NCI-H146 (cell line): Measurements from ENCODE around the gene MYH9.
"Not testable (repeated sequence)": the region's sequence is repeated elsewhere in the genome, so short reads cannot be mapped to it uniquely, and the experiment has no call there.

ENCODE experiments used
- DNase-seq: peaks from one replicate; lab custom pipeline; 2025; lab: John Stamatoyannopoulos, UW

MYH9 gene

DNA sequence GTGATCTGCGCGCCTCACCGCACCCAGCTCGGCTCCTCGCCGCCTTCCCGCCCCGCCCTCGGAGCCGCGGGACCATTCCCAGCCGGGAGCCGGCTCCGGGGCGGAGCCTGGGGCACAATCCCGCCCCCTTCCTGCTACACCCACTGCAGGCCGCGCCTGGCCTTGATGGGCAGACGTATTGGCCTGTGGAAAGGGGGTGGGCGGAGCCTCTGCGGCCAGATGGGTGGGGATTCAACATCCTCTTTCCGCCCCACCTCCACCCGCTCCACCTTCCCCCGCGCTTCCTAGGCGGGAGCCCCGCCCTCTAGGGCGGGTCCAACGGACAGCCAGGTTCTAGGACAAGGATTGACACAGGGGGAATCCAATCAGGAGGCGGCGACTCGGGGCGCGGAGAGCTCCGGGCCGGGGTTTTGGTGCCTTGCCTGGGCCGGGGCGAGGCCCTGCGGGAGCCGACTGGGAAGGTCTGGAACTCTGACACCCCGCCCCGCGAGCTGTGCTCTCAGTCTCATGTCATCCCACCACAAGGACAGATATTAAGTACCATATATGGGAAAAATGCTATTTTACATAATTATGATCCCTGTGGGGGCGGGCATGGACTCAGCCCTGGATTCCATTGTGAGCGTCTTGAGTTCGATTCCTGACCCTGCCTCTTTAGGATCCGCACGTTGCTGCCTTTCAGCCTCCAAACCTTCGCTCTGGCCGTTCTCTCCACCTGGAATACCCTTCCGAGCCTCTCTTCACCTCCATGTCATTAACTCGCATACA lies at the start of gene MYH9:
Gene MYH9, minus strand, starts transcription at position 9 of the 768 bp plus-strand sequence. CDS start 38,731 bp downstream, outside the sequence.
- peak; percentile 98 for DNase-seq

DNA sequence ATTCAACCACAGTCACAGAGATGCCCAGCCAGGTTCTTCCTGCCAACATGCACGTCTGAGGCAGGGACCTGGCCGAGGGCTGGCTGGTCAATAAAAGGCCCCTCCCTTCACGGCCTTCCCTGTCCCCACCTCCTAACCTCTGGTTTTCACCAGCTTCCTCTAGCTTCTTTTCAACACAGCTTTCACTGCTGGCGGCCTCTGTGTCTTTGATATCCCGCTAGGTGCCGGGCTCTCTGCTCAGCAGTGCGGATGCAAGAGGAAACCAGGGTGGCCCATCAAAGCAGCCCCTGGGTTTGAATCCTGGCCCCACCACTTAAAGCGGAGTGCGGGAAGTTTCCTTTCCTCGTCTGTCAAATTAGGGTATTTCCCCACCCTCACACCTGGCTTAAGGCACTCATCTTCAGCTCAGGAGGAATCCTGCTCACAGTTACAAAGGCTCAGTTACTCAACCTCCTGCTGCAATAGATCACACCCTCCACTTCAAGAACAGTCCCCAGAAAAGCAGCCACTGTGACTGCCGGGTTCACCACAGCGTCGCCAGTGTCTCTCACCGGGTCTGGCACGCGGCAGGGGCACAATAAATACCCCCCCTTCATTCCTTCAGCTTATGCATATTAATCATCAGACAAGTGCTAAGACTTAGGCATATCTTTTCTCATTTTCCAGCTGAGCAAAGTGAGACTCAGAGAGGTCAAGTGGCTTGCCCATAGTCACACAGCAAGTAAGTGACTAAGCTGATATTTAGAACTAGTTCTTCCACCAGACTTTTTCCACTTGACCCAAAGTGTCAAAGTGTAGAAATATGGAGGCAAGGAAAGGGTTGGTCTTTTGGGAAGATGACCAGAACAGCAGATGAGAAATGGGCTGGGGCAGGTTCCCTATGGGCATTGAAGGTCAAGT lies 48.0 kb upstream of the MYH9 start:
- DNase-seq, result peak; percentile 43

DNA sequence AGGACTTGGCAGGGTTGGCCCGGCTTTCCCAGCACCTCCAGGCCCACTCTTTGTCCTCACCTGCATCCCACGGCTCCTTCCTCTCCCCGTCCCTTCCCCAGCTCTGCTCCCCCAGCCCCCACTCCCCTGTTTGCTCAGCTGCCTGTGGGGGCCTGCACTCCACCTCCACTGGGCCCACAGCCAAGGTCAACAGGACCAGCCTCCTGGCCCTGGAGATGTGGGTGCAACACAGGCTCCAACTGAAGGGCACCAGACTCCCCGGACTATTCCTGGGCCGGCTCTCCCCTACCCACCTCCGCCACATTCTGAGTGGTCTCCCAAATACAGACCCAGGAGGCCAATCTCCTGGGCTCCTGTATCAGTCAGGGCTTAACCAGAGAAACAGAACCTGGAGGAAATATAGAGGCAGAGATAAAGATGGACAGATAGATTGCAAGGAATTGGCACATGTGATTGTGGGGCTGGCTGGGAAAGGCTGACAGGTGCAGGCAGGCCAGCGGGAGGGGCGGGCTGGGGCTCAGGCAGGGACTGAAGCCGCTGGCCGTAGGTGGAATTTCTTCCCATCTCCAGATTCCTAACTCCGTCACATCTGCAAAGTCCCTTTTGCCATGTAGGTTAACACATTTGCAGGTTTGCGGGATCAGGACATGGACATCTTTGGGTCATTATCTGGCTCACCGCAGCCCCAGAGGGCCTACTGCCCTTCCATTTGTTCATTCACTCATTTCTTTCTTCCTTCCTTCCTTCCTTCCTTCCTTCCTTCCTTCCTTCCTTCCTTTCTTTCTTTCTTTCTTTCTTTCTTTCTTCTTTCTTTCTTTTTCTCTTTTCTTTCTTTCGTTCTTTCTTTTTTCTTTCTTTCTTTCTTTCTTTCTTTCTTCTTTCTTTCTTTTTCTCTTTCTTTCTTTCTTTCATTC lies 45.8 kb upstream of the MYH9 start:
- peak; percentile 94 for DNase-seq

DNA sequence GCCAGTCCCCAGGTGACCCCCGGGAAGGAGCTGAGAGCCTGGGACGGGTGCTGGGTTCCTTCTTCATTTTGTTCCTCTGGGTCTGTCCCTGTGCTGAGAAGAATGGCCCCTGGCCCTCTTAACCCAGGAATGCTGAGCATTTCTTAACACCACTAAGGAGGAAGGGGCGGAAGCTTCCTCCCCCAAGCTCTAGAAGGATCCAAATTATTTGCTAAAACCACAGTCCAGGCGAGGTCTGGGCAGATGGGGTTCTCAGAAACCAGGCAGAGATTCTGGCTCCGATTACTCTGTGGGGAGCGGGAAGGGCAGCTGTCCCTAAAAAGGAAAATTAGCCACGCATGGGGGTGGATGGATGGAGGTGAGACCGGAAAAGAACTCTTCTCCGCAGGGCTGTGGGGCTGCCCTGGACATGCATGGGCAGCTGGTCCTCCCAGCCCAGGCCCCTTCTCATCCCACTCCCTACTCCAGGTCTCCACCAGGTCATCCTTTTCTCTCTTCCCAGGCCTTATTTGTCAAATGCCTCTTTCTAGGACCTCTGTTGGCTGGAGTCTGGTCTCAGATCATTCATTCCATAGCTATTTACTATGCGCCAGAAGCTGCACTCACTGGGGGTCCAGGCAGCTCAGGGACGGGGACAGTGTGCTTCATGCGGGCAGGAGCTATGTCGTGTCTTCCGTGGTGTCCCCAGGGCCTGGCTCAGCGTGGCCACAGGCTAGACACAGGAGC lies 45.0 kb upstream of the MYH9 start:
- peak; percentile 48 for DNase-seq

DNA sequence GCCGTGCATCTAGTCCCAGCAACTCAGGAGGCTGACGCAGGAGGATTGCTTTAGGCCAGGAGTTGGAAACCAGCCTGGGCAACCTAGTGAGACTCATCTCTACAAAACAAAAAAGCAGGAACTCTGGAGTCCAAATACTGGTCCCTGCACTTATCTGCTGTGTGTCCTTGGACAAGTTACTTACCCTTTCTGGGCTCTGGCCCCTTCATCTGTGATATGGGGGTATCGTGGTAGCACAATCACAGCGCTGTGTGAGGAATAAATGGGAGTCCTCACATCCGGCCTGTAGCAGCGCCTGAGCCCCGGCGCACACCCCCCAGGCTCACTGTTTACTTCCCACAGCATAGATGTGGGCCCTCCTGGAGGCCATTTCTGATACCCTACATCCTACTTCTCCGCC lies 44.2 kb upstream of the MYH9 start:
- no peak for DNase-seq

DNA sequence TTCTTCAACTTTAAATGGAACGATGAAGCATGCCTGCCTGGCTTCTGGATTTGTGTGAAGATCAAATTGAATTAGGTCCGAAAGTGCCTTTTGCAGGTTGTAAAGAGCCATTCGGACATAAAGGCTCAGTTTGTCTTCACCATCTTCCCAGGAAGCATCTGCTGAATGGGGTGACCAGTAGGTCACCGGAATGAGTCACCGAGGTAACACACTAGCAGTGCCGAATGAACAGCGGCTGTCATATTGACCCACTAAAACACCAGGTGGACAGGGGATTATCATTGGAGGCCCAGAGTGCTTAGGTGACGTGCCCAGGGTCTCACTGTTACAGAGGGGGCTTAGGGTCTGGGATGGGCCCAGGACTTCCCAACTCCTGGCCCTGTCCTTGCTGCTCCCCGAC lies 43.1 kb upstream of the MYH9 start:
- DNase-seq, result peak; percentile 13

DNA sequence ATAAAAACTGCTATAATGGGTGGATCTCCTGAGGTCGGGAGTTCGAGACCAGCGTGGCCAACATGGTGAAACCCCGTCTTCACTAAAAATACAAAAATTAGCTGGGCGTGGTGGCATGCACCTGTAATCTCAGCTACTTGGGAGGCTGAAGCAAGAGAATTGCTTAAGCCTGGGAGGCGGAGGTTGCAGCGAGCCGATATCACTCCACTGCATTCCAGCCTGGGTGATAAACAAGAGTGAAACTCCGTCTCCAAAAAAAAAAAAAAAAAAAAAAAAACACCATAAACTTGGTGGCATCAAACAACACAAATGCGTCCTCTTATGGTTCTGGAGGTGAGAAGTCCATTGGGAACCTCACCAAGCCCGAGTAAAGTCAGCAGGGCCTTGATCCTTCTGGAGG lies 40.2 kb upstream of the MYH9 start:
- not testable (repeated sequence) for DNase-seq

DNA sequence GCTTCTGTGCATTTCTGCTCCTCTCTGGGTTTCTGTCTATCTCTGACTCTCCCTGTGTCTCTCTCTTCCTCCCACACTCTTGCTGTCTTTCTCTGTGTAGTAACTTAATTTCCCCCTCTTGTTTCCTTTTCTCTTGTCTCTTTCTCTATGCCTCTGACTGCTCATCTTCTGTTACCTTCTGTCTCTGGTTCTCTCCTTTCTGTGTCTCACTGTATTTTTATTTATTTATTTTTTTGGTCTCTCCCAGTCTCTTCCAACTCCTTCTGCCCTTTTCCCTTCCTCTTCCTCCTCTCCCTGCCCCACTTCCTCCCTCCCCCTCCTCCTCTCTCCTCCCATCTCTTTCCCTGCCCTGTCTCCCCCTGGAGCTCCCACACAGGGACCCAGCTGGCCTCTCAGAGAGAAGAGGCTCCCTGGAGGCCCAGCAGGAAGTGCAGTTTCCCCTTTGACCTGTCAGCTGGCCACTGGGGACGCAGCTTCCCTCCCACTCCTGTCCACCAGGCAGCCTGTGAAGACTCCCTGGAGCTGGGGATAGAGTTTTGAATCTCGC lies 38.3 kb upstream of the MYH9 start:
- DNase-seq, result peak; percentile 60

DNA sequence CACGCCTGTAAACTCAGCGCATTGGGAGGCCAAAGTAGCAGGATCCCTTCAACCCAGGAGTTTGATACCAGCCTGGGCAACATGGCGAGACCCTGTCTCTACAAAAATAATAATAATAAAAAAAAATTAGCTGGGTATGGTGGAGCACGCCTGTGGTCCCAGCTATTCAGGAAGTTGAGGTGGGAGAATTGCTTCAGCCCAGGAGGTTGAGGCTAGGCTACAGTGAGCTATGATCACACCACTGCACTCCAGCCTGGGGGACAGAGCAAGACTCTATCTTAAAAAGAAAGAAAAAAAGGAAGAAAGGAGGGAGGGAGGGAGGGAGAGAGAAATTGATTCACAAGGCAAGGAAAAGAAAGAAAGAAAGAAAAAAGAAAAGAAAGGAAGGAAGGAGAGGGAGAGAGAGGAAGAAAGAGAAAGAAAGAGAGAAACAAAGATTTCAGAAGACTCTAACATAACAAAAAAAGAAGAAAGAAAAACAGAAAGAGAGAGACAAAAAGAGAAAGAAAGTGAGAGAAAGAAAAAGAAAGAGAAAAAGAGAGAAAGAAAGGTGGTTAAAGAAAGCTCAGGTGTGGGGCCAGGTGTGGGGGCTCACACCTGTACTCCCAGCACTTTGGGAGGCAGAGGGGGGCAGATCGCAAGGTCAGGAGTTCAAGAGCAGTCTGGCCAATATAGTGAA lies 37.3 kb upstream of the MYH9 start:
- no peak for DNase-seq

DNA sequence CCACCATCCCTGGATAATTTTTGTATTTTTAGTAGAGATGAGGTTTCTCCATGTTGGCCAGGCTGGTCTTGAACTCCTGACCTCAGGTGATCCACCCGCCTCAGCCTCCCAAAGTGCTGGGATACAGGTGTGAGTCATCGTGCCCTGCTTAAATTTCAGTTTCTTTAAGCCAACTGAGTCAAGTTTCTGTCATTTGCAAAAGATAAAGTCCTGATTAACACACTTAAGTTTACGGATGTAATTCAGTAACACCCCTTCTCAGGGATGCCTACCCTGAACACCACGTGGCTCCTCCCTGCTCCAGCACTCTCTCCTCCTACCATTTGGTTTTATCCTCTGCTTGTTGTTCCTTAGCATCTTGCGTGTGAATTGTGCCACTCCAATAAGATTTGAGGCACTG lies 36.7 kb upstream of the MYH9 start:
- DNase-seq, result not testable (repeated sequence)

DNA sequence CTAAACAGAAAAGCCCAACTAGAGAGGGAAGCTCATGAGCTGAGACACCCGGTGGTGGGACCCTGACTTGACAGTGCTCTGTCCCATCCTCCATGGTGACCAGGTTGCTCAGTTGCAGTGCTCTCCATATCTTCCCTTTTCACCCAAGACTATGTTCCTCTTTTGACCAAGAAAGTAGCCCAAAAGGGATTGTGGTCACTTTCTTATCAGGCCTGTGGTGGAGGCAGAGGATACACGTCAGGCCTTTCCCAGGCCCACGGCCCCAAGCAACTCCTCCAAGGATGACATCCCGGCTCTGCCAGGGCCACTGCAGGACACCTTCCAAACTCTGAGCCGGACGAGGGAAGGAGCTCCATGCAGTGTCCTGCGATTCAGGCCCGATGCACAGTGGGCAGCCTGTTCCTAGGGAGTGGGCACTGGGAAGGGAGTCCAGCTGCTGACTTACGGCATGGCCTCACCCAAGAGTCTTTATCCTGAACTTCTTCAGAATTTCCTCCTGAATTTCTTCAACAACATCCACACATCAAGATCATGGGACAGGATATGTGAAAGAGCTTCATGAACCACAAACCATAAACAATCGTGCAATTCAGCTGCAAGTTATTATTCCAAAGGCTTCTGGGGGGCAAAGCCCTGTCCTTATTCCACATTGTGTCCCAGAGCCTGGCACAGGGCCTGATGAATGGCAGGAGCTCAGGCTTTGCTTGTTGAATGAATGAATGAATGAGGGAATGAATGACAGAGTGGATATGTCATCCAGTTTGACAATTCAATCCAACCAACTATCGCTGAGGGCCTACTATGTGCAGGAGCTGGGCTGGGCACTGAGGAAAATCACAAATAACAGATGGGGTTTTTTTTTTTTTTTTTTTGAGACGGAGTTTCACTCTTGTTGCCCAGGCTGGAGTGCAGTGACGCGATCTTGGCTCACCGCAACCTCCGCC lies 36.0 kb upstream of the MYH9 start:
- no peak for DNase-seq

DNA sequence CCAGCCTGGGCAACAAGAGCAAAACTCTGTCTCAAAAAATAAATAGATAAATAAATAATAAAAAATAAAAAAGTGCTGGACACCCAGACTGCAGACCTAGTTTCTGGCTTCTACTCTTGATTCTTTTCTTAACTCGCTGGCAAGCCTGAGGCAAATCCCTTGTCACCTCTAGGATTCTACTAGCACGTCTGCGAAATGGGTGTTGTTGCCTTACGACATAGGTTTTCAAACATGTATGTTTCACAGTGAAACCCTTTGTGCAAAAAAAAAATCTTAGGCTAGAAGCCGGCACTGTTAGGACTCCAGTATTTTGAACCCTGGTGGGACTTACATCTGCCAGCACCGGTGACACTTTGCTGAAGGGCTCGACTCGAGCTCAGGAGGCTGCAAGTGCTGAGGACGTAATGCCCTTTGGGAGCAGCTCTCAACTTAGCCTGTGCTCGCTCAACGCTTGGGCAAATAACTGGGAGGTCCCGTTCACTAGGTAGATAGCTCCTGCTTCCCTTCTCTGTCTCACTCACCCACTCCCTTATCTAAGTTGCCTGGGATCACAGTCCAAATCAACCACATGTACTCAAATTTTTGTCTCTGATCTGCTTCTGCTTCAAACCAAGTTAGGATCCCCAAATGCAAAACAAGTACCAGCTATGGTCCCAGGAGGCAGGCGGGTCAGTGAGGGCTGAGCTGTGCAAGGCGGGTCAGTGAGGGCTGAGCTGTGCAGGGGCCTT lies 34.7 kb upstream of the MYH9 start:
- no peak for DNase-seq

DNA sequence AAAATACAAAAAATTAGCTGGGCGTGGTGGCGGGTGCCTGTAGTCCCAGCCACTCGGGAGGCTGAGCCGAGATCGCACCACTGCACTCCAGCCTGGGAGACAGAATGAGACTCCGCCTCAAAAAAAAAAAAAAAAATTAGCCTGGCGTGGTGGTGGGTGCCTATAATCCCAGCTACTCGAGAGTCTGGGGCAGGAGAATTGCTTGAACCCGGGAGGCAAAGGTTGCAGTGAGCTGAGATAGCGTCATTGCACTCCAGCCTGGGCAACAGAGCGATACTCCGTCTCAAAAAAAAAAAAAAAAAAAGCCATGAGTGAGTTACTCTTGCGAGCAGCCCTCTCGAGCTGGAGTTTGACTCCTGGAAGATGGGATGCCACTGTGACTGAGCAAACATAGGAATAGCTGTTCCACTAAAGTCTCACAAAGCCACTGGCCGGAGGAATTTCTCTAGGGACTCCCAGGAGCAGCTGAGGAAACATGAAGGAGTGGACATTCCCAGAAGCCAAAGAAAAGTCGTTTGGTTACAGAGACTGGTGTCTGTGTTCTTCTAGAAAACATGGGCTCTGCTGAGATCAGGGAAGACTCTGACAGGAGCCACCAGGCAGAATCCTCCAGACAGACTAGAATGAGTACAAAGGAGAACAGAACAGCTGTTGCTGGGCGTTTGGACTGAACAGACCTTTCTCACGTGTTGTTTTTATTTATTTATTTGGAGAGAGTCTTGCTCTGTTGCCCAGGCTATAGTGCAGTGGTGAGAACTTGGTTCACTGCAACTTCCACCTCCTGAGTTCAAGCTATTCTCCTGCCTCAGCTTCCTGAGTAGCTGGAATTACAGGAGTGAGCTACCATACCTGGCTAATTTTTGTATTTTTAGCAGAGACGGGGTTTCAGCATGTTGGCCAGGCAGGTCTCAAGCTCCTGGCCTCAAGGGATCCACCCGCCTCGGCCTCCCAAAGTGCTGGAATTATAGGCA lies 32.4 kb upstream of the MYH9 start:
- DNase-seq, result no peak

DNA sequence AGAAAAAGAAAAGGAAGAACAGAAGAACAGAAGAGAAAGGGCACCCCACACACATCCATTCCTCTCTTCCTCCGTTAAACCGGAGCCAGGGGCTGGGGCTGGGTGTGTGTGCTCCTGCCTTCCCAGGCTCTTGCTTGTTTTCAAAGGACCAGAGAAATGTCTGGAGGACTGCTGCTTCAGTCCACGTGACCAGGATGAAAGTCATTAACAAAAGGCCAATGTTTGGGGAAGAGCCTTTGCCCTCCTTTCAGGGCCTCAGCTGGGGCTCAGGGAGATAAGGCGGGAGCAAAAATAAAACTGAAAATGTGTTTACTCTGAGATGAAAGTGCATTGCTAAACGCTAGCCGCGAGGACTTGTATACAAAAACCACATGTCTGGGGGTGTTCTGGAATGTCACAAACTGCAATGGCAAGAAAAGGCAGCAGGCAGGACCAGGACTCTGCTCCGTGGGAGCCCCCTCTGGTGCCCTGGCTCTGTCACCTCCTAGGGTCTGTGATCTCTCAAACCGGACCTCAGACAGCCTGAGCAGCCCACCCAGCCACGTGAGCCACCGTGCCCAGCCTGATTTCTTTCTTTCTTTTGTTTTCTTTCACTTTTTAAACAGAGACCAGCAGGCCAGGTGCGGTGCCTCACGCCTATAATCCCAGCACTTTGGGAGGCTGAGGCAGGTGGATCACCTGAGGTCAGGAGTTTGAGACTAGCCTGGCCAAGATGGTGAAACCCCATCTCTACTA lies 31.6 kb upstream of the MYH9 start:
- DNase-seq, result peak; percentile 51

DNA sequence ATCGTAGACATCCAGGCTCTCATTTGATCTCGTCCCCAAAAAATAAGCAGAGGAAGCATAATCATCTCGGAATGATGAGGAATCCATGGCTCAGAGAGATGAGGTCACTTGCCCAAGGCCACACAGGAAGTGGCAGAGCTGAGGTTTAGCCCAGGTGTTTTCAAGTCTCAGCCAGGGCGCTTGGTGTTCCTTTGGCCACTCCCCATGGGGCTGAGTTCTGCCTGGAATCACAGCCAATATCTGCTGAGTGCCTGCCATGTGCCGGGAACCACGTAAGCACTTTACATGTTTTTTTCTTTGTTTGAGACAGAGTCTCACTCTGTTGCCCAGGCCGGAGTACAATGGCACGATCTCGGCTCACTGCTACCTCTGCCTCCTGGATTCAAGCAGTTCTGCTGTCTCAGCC lies 29.5 kb upstream of the MYH9 start:
- DNase-seq, result no peak

DNA sequence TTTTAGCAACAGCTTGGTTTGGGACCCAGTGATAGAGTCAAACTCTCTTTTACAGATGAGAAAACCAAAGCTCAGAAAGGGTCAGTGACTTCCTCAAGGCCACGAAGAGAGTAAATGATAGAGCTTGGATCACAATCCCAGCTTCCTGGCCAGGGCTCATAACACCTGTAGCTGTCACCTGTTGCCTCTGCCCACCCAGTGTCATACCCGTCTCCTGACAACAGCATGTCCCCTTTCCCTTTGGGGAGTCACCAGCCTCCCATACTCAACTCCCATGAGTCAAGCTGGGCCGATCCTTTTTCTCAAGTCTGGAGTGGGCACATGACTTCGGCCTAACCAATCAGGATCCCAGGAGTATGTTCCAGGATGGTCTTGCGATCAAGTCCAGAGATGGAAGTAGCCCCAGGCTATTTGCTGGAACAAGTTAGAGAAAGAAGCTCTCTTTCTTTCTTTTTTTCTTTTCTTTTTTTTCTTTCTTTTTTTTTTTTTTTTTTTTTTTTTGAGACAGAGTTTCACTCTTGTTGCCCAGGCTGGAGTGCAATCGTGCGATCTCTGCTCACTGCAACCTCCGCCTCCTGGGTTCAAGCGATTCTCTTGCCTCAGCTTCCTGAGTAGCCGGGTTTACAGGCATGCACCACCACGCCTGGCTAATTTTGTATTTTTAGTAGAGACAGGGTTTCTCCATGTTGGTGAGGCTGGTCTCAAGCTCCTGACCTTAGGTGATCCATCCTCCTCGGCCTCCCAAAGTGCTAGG lies 27.8 kb upstream of the MYH9 start:
- no peak for DNase-seq
